Lower leg skin (tissue), 4 donors: ENCODE measurements around the gene MOGAT3. TPM values are rescaled to one million over a fixed set of nuclear protein-coding genes. Genes with fewer than 3 reads are reported as not detected.

Experiments
- DNase-seq, 2 donors: peaks; one replicate each; pipeline ENCODE4 v3.0.0-alpha.2; 2019; ENCODE audit warnings: low spot score in 2 of 2
- H3K4me3 ChIP-seq: fragments of 200-600 bp; sonication (generic); 2 replicates; pipeline ENCODE4 v1.5.1; 2017; ENCODE audit warnings: mild to moderate bottlenecking, low read depth; ENCODE audit not compliant: poor library complexity, severe bottlenecking
- POLR2A ChIP-seq, 2 donors: fragments of 450-650 bp; IDR thresholded peaks; one replicate each; pipeline ENCODE4 v1.6.1; 2016 to 2017; ENCODE audit warnings: antibody characterized with exemption in 2 of 2, mild to moderate bottlenecking in 1 of 2, moderate library complexity in 1 of 2
- WGBS, 2 donors: methylation state at CpG; one replicate each; pipeline ENCODE4 v1.1.5; 2018; 5-methylcytosine and 5-hydroxymethylcytosine counted together
- intact Hi-C: fragments of 100-400 bp; cut with DNase I; formaldehyde crosslinking; loops from one replicate; pipeline ENCODE4 v1.15.0; 2023; ENCODE audit warnings: low total_unique reads
- total RNA-seq, 4 donors: library from RNA; depleted of rRNA; stranded (reverse); fragments of >200 nt; gene quantifications; one replicate each; pipeline ENCODE4 v1.1.0, GENCODE V29; 2016
- TF ChIP-seq, protein P1 (sequence below), 3 donors: fragments of 450-650 bp; IDR thresholded peaks; one replicate each; pipeline ENCODE4 v1.5.1; 2016; ENCODE audit warnings: antibody characterized with exemption in 3 of 3, mild to moderate bottlenecking in 3 of 3, moderate library complexity in 2 of 3

Gene MOGAT3
- total RNA-seq, 4 donors from 2014 or later, result not detected

DNA sequence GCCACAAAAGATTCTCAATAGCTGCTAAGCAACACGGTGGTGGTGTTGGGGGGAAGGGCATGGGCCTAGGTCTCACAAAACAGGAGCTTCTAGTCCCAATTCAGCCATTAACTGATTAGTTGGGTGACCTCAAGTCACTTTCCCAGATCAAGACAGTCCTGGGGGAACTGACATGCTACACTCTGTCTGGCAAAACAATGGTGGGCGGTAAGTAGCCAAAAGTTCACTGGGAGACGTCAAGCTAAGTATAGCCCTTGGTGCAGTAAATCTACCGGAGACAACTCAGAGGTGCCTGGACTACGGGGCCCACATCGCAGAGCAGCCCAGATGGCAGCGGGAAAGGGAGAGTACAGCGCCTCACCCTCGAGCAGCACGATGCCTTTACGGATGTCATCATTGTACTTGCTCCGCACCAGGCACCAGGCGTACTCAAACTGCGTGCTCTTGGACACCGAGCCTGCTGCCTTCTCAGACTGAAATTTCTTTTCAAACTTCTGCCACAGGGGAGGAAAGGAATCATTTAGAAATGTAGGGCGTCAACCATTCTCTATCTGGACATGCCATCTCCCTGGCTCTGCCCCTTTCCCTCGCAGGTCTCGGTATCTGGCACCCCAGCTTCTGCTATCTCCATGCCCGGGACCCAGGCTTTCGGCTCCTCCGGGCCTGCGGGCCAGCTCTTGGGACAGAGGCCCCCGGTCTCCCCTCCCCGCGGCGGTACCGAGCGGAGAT, 43.0 kb upstream of the MOGAT3 start:
- peak overlapping the region; percentile 67 for H3K4me3 ChIP-seq
- intact Hi-C loops, result no loop called here
- no peak for DNase-seq
- no peak for TF ChIP-seq POLR2A (IDR thresholded peaks at IDR 0.05)
- TF ChIP-seq, protein P1, sequence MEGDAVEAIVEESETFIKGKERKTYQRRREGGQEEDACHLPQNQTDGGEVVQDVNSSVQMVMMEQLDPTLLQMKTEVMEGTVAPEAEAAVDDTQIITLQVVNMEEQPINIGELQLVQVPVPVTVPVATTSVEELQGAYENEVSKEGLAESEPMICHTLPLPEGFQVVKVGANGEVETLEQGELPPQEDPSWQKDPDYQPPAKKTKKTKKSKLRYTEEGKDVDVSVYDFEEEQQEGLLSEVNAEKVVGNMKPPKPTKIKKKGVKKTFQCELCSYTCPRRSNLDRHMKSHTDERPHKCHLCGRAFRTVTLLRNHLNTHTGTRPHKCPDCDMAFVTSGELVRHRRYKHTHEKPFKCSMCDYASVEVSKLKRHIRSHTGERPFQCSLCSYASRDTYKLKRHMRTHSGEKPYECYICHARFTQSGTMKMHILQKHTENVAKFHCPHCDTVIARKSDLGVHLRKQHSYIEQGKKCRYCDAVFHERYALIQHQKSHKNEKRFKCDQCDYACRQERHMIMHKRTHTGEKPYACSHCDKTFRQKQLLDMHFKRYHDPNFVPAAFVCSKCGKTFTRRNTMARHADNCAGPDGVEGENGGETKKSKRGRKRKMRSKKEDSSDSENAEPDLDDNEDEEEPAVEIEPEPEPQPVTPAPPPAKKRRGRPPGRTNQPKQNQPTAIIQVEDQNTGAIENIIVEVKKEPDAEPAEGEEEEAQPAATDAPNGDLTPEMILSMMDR (IDR thresholded peaks at IDR 0.05), result peak in 1 of 3 donors; percentile 73
- 9 to 17% methylated on average over 18 to 28 of the region's 28 CpGs for WGBS, 2 donors

DNA sequence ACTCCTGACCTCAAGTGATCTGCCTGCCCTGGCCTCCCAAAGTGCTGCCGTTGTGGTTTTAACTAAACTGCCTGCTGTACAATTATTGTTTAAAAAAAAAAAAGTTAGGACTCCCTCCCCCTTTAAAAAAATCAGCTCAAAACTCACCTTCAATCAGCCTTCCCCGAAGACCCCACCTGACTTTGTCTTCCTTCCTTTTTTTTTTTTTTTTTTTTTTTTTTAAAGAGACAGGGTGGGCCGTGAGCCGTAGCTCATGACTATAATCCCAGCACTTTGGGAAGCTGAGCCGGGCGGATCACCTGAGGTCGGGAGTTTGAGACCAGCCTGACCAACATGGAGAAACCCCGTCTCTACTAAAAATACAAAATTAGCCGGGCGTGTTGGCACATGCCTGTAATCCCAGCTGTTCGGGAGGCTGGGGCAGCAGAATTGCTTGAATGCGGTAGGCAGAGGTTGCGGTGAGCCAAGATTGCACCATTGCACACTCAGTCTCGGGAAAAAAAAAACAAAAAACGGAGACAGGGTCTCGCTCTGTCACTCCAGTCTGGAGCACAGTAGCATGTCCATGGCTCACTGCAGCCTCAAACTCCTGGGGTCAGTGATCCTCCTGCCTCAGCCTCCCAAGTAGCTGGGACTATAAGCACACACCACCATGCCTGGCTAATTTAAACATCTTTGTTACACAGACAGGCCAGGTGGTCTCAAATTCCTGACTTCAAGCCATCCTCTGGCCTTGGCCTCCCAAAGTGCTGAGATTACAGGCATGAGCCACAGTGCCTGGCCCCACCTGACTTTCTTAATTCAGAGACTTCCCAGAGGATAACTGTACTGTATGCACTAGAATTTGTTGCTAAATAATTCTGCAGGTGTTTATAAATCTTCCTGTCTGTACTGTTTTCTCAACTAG, 40.9 kb upstream of the MOGAT3 start:
- intact Hi-C loops, result no loop called here
- 57 to 60% methylated on average over 16 of the region's 16 CpGs for WGBS, 2 donors
- DNase-seq, result no peak
- TF ChIP-seq, protein P1 (IDR thresholded peaks at IDR 0.05), result no peak
- no peak for TF ChIP-seq POLR2A (IDR thresholded peaks at IDR 0.05)
- H3K4me3 ChIP-seq, result no peak overlapping the region

DNA sequence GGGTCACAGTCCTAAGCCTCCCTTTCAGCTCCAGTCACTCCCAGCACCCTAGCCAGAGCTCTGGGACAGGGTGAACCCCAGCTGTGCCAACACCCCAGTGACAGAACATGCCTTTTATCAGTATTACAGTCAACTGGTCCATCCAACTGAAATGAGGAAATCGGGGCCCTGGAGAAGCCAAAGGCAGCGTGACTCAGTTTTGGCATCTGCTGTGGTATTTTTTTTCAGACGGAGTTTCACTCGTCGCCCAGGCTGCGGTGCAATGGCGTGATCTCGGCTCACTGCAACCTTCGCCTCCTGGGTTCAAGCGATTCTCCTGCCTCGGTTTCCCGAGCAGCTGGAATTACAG, 40.2 kb upstream of the MOGAT3 start:
- intact Hi-C loops, result no loop called here
- 75 to 87% methylated on average over 12 of the region's 12 CpGs for WGBS, 2 donors
- H3K4me3 ChIP-seq, result no peak overlapping the region
- DNase-seq, result no peak
- no peak for TF ChIP-seq POLR2A (IDR thresholded peaks at IDR 0.05)
- TF ChIP-seq, protein P1 (IDR thresholded peaks at IDR 0.05), result no peak

DNA sequence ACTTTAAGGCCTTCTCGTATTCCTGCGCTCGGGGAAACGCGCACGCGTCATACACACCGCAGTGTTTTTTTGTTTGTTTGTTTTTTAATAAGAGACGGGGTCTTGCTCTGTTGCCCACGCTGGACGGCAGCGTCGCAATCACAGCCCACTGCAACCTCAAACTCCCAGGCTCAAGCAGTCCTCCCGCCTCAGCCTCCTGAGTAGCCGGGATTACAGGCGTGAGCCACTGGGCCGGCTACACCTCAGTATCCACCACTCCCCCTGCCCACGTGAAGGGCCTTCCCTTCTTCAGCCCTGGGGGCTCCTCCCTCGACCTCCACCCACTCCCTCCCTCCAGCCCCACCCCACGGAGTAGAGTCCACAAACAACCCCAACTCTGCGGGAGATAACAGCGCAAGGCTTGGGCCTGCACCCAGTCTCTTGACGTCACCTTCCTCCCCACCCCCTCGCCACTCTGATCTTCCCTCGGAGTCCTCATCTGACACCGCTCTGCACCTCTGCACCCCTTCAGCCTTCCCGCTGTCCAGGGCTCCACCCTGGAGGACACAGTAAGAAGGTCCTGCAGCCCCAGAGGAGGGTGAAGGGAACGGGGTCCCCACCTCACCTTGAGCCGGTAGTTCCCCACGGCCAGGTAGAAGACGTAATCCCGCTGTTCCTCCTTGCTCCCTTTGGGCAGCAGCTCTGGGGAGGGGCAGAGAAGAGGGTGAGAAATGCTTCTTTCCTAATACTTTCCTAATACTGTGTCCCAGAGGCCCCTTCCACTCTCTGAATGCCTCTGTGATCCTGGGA, 39.6 kb upstream of the MOGAT3 start:
- H3K4me3 ChIP-seq, result no peak overlapping the region
- TF ChIP-seq, protein P1 (IDR thresholded peaks at IDR 0.05), result no peak
- TF ChIP-seq POLR2A (IDR thresholded peaks at IDR 0.05), result no peak
- 91 to 92% methylated on average over 31 to 32 of the region's 32 CpGs for WGBS, 2 donors
- intact Hi-C loops, result no loop called here
- no peak for DNase-seq

DNA sequence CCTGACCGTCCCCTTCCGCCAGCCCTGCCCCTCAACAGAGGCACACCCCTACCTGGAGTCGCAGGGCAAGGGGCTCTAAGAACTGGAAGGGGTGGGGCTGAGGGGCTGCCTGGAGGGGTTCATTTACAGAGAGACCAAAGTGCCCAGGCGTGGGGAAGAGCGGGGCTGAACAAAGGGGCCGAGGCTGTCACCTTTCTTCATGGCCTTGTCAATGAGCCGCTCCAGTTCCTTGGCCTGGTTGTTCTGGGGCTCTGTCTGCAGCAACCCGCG, 39.0 kb upstream of the MOGAT3 start:
- H3K4me3 ChIP-seq, result no peak overlapping the region
- TF ChIP-seq POLR2A (IDR thresholded peaks at IDR 0.05), result no peak
- TF ChIP-seq, protein P1 (IDR thresholded peaks at IDR 0.05), result no peak
- no peak for DNase-seq
- intact Hi-C loops, result no loop called here
- WGBS, 2 donors, result 89 to 93% methylated on average over 9 of the region's 9 CpGs
